ENCODE results near the gene FNDC5.

Gene FNDC5

DNA sequence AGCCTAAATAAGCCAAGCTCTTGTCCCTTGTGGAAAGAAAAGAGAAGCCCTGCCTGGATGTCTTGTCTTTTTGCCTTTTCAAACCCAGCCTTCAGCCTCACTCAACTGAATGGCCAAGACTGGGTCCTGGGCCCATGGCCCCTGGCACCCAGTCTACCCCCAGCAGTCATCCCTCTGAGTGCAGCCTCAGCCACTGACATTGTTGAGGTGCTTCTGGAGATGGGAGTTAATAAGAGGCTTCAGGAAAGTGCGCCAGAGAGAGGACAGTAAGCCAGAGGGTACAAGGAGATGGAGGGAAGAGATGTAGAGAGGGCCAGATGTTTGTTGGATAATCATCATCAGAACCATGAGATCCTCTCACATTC, 6.8 kb downstream of the FNDC5 start:
- H3K9ac ChIP-seq (ENCODE audit: low read length) = no peak overlapping the region
- H3K27ac ChIP-seq (ENCODE audit: low read depth, low read length) = no peak overlapping the region
- H3K36me3 ChIP-seq (ENCODE audit: low read length) = no peaks in the 10 kb centered on the region
- H3K27me3 ChIP-seq (ENCODE audit: low read length) = no peaks in the 10 kb centered on the region
- no peak overlapping the region for H2AFZ ChIP-seq (ENCODE audit: low read depth, low read length, severe bottlenecking)
- no peaks in the 10 kb centered on the region for H3K9me3 ChIP-seq (ENCODE audit: insufficient read depth, low read length)
- H3K79me2 ChIP-seq (ENCODE audit: insufficient read depth, low read length) = no peaks in the 10 kb centered on the region
- H3K4me3 ChIP-seq (ENCODE audit: insufficient read depth, low read length, poor library complexity, severe bottlenecking) = no peak overlapping the region
- H3F3A ChIP-seq (ENCODE audit: insufficient read depth) = no peaks in the 10 kb centered on the region
- TF ChIP-seq, protein P1, sequence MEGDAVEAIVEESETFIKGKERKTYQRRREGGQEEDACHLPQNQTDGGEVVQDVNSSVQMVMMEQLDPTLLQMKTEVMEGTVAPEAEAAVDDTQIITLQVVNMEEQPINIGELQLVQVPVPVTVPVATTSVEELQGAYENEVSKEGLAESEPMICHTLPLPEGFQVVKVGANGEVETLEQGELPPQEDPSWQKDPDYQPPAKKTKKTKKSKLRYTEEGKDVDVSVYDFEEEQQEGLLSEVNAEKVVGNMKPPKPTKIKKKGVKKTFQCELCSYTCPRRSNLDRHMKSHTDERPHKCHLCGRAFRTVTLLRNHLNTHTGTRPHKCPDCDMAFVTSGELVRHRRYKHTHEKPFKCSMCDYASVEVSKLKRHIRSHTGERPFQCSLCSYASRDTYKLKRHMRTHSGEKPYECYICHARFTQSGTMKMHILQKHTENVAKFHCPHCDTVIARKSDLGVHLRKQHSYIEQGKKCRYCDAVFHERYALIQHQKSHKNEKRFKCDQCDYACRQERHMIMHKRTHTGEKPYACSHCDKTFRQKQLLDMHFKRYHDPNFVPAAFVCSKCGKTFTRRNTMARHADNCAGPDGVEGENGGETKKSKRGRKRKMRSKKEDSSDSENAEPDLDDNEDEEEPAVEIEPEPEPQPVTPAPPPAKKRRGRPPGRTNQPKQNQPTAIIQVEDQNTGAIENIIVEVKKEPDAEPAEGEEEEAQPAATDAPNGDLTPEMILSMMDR (IDR thresholded peaks at IDR 0.05; ENCODE audit: insufficient read depth, low read length, poor library complexity, severe bottlenecking) = no peak
- H3K4me2 ChIP-seq (ENCODE audit: low read depth, low read length, poor library complexity, severe bottlenecking) = no peak overlapping the region
- no peaks in the 10 kb centered on the region for H4K20me1 ChIP-seq (ENCODE audit: low read depth, low read length)
- no peaks in the 10 kb centered on the region for H3K9me2 ChIP-seq (replicated peaks; ENCODE audit: insufficient read depth, low read length)

DNA sequence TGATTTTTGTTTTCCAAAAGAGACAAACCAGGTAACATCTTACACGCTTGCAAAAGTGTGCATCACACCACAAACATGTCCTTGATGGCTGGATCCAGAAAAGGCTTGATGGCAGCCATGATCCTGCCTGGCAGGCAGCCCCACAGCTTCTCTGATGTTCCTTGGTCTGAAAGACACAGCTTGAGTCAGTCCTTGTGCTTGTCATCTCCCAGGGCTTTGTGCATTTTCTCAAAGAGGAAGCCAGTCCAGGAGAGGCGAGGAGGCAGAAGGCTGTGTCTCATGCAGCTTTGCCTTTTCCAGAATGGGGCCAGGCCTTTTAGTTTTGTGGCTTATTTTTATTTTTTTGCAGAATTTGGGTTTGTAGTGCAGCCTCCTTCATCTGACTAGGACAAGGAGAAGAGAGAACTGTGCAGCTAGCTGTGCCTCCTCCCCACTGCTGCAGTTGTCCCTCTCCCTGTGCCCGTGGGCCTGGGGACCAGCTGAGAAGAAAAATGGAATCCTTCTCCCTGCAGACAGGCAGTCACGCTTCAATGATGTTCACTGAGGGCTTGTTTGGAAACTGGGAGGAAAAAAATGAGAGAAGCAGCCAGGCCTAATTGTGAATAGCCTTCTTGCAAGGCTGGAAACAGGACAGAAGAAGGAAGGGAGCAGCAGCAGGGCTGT, 7.4 kb downstream of the FNDC5 start:
- Histone ChIP-seq H3F3A (ENCODE audit: insufficient read depth) (no peaks in the 10 kb centered on the region), H3K9me3 (ENCODE audit: insufficient read depth, low read length) (no peaks in the 10 kb centered on the region), H2AFZ (ENCODE audit: low read depth, low read length, severe bottlenecking) (no peak overlapping the region), H3K4me3 (ENCODE audit: insufficient read depth, low read length, poor library complexity, severe bottlenecking) (no peak overlapping the region), H3K36me3 (ENCODE audit: low read length) (no peaks in the 10 kb centered on the region), H3K79me2 (ENCODE audit: insufficient read depth, low read length) (no peaks in the 10 kb centered on the region), H3K4me2 (ENCODE audit: low read depth, low read length, poor library complexity, severe bottlenecking) (no peak overlapping the region), H4K20me1 (ENCODE audit: low read depth, low read length) (no peaks in the 10 kb centered on the region), H3K9ac (ENCODE audit: low read length) (no peak overlapping the region), H3K9me2 (replicated peaks; ENCODE audit: insufficient read depth, low read length) (no peaks in the 10 kb centered on the region), H3K27ac (ENCODE audit: low read depth, low read length) (no peak overlapping the region), H3K27me3 (ENCODE audit: low read length) (no peaks in the 10 kb centered on the region)
- TF ChIP-seq, protein P1 (IDR thresholded peaks at IDR 0.05; ENCODE audit: insufficient read depth, low read length, poor library complexity, severe bottlenecking) = no peak
- TF ChIP-seq EZH2phosphoT487 (conservative IDR thresholded peaks at IDR 0.05; ENCODE audit: low read length) = no peak

DNA sequence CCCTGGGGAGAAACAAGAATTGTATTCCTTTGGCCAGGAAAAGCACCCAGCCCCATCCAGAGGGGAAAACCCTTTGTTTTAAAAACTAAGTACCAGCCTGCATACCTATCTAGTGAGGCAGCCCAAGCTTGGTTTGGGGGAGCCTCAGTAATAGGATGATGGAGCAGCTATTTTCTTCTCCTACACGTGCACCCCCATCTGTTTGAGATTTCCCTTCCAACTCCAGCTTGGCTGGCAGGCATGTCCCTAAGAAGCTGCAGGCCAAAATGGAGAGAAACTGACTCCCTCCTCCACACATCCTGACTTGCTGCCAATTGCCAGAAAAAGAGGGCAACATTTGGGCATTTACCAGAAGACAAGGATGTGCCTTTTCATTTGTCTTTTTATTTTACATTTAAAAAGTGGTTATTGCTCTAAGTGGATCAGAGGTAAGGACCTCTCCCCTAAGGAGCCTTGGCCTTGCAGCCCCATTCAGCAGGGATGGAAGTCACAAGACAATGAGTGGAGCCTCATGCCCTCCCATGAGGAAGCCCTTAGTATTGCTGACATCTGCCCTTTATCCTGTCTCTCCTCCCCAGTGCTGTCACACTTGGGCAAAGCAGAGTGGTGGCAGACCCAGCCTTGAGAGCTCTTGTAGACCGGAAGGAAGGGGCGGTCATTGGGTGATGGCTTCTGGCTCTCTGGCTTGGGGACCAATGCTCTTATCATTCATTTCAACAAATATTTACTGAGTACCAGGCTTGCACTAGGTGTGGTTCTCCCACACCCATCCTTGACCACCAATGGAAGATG, 8.6 kb downstream of the FNDC5 start:
- no peaks in the 10 kb centered on the region for H3F3A ChIP-seq (ENCODE audit: insufficient read depth)
- H2AFZ ChIP-seq (ENCODE audit: low read depth, low read length, severe bottlenecking) = no peak overlapping the region
- no peaks in the 10 kb centered on the region for H3K27me3 ChIP-seq (ENCODE audit: low read length)
- no peak for TF ChIP-seq EZH2phosphoT487 (conservative IDR thresholded peaks at IDR 0.05; ENCODE audit: low read length)
- TF ChIP-seq, protein P1 (IDR thresholded peaks at IDR 0.05; ENCODE audit: insufficient read depth, low read length, poor library complexity, severe bottlenecking) = no peak
- no peaks in the 10 kb centered on the region for H3K9me2 ChIP-seq (replicated peaks; ENCODE audit: insufficient read depth, low read length)
- no peaks in the 10 kb centered on the region for H4K20me1 ChIP-seq (ENCODE audit: low read depth, low read length)
- H3K9me3 ChIP-seq (ENCODE audit: insufficient read depth, low read length) = no peaks in the 10 kb centered on the region
- no peak overlapping the region for H3K27ac ChIP-seq (ENCODE audit: low read depth, low read length)
- no peaks in the 10 kb centered on the region for H3K36me3 ChIP-seq (ENCODE audit: low read length)
- no peak overlapping the region for H3K9ac ChIP-seq (ENCODE audit: low read length)
- H3K4me2 ChIP-seq (ENCODE audit: low read depth, low read length, poor library complexity, severe bottlenecking) = no peak overlapping the region
- no peak overlapping the region for H3K4me3 ChIP-seq (ENCODE audit: insufficient read depth, low read length, poor library complexity, severe bottlenecking)
- no peaks in the 10 kb centered on the region for H3K79me2 ChIP-seq (ENCODE audit: insufficient read depth, low read length)

Measured in SU-DHL-6 (cell line).